Bronchial epithelial cell (primary cell): Measurements from ENCODE around the gene EPHB6. TPM values are rescaled to one million over a fixed set of nuclear protein-coding genes. Genes with fewer than 3 reads are reported as not detected.

ENCODE experiments used
- DNase-seq: peaks from one replicate; pipeline ENCODE4 v3.0.0-alpha.2; 2010; ENCODE audit warnings: low read depth
- FAIRE-seq: peaks from 2 replicates; lab custom pipeline; 2011; peaks lifted over from hg19 to GRCh38; lab: Jason Lieb, UNC
- H3K27me3 ChIP-seq: 2 replicates; pipeline ENCODE4 v1.5.1; 2011; ENCODE audit warnings: low read length; ENCODE audit not compliant: control insufficient read depth, insufficient read depth
- H3K36me3 ChIP-seq: 2 replicates; pipeline ENCODE4 v1.5.1; 2011; ENCODE audit warnings: low read length; ENCODE audit not compliant: control insufficient read depth, insufficient read depth
- H3K4me3 ChIP-seq: 2 replicates; pipeline ENCODE4 v1.5.1; 2011; ENCODE audit warnings: mild to moderate bottlenecking, low read depth, low read length, control low read depth
- CTCF ChIP-seq: IDR thresholded peaks from 2 replicates; pipeline ENCODE4 v1.5.1; 2011; ENCODE audit warnings: mild to moderate bottlenecking, moderate library complexity, low read length, control low read depth, inconsistent platforms; ENCODE audit not compliant: insufficient read depth, severe bottlenecking
- total RNA-seq: library from RNA; depleted of rRNA; stranded (reverse); fragments of >200 nt; gene quantifications from 2 replicates; pipeline ENCODE4 v1.2.1, GENCODE V29; 2014

The EPHB6 gene
- total RNA-seq, 1 donor from 2014 or later: under 0.01 TPM

GRCh38 chr7:142874409-142874808 is 19.5 kb downstream of the EPHB6 start:
- no peak overlapping the region for H3K4me3 ChIP-seq
- no peak for FAIRE-seq
- H3K27me3 ChIP-seq: peaks cover under 1% of the 10 kb centered on the region
- DNase-seq: no peak
- H3K36me3 ChIP-seq: no peaks in the 10 kb centered on the region
- TF ChIP-seq CTCF: no peak

GRCh38 chr7:142874837-142875236 is 20.0 kb downstream of the EPHB6 start:
- no peak for FAIRE-seq
- no peak for TF ChIP-seq CTCF
- no peak for DNase-seq
- Histone ChIP-seq H3K27me3 (peaks cover 4% of the 10 kb centered on the region), H3K36me3 (no peaks in the 10 kb centered on the region), H3K4me3 (no peak overlapping the region)

GRCh38 chr7:142875456-142875855 is 20.6 kb downstream of the EPHB6 start:
- Histone ChIP-seq H3K36me3 (no peaks in the 10 kb centered on the region), H3K27me3 (peaks cover 4% of the 10 kb centered on the region), H3K4me3 (no peak overlapping the region)
- DNase-seq: no peak
- FAIRE-seq: no peak
- TF ChIP-seq CTCF: no peak

GRCh38 chr7:142876236-142876960 is 21.5 kb downstream of the EPHB6 start:
- peaks cover 4% of the 10 kb centered on the region for H3K27me3 ChIP-seq
- no peak for TF ChIP-seq CTCF
- H3K4me3 ChIP-seq: no peak overlapping the region
- DNase-seq (no peak), FAIRE-seq (no peak)
- no peaks in the 10 kb centered on the region for H3K36me3 ChIP-seq

- DNase-seq: no peak
- no peaks in the 10 kb centered on the region for H3K36me3 ChIP-seq
- no peak for FAIRE-seq
- peaks cover 4% of the 10 kb centered on the region for H3K27me3 ChIP-seq
- TF ChIP-seq CTCF: no peak
- no peak overlapping the region for H3K4me3 ChIP-seq
Measured at GRCh38 chr7:142876991-142877910, 22.4 kb downstream of the EPHB6 start.
